GM12878 (cell line): ENCODE data around the gene PTMA.

ENCODE experiments used
- BACH1 ChIP-seq: fragments of 450-650 bp; IDR thresholded peaks from 2 replicates; pipeline ENCODE4 v1.6.1; 2017; ENCODE audit warnings: mild to moderate bottlenecking, borderline replicate concordance
- EGR1 ChIP-seq, 2 experiments: IDR thresholded peaks; 1 replicate in 1 of 2; 2 replicates in 1 of 2; pipeline ENCODE4 v1.6.1; 2011 to 2012; ENCODE audit warnings: low read depth in 2 of 2, low read length in 2 of 2, borderline replicate concordance in 1 of 2, mild to moderate bottlenecking in 1 of 2, moderate library complexity in 1 of 2
- FOS ChIP-seq: IDR thresholded peaks from 3 replicates; pipeline ENCODE4 v1.6.1; 2011; ENCODE audit warnings: borderline replicate concordance; ENCODE audit not compliant: insufficient read length; ENCODE audit errors: extremely low read depth
- PML ChIP-seq: IDR thresholded peaks from 2 replicates; pipeline ENCODE4 v1.6.1; 2012; ENCODE audit warnings: low read length, inconsistent platforms
- POLR2AphosphoS5 ChIP-seq: IDR thresholded peaks from 2 replicates; pipeline ENCODE4 v1.6.1; 2011; ENCODE audit warnings: mild to moderate bottlenecking, low read length, inconsistent platforms
- POU2F2 ChIP-seq: IDR thresholded peaks from 3 replicates; pipeline ENCODE4 v1.6.1; 2011; ENCODE audit warnings: low read depth, mild to moderate bottlenecking, low read length, borderline replicate concordance
- SMC3 ChIP-seq: IDR thresholded peaks from 2 replicates; pipeline ENCODE4 v1.6.1; 2011; ENCODE audit warnings: low read length, improper control_type of control experiment, borderline replicate concordance
- SUZ12 ChIP-seq: fragments of 200-600 bp; sonication (generic); IDR thresholded peaks from one replicate; pipeline ENCODE4 v1.6.1; 2018; ENCODE audit warnings: antibody characterized with exemption, mild to moderate bottlenecking; ENCODE audit not compliant: unreplicated experiment
- TCF12 ChIP-seq: IDR thresholded peaks from 2 replicates; pipeline ENCODE4 v1.6.1; 2011; ENCODE audit warnings: low read depth, mild to moderate bottlenecking, low read length
- TF ChIP-seq, protein P1 (sequence below): IDR thresholded peaks from 2 replicates; pipeline ENCODE4 v1.6.1; 2012; ENCODE audit warnings: low read depth, low read length, improper control_type of control experiment
- TF ChIP-seq, protein P2 (sequence below), 3 experiments: IDR thresholded peaks in 2 of 3; conservative IDR thresholded peaks in 1 of 3; 2 replicates each; pipeline ENCODE4 v1.5.1; 2011; ENCODE audit warnings: low read depth in 3 of 3, low read length in 3 of 3, mild to moderate bottlenecking in 3 of 3, control low read depth in 2 of 3, moderate library complexity in 2 of 3, inconsistent platforms in 1 of 3, mixed read lengths in 1 of 3; ENCODE audit not compliant: control insufficient read depth in 2 of 3, insufficient read depth in 1 of 3; ENCODE audit errors: extremely low read depth in 1 of 3
- TF ChIP-seq, protein P3 (sequence below): fragments of 450-650 bp; conservative IDR thresholded peaks from 2 replicates; pipeline ENCODE4 v1.6.1; 2017; ENCODE audit warnings: mild to moderate bottlenecking, moderate library complexity
- TF ChIP-seq, protein P4 (sequence below): IDR thresholded peaks from 2 replicates; pipeline ENCODE4 v1.6.1; 2011; ENCODE audit warnings: low read depth, low read length, improper control_type of control experiment, borderline replicate concordance
- TF ChIP-seq, protein P5 (sequence below): IDR thresholded peaks from 2 replicates; pipeline ENCODE4 v1.6.1; 2012; ENCODE audit warnings: mild to moderate bottlenecking, low read depth, low read length

DNA sequence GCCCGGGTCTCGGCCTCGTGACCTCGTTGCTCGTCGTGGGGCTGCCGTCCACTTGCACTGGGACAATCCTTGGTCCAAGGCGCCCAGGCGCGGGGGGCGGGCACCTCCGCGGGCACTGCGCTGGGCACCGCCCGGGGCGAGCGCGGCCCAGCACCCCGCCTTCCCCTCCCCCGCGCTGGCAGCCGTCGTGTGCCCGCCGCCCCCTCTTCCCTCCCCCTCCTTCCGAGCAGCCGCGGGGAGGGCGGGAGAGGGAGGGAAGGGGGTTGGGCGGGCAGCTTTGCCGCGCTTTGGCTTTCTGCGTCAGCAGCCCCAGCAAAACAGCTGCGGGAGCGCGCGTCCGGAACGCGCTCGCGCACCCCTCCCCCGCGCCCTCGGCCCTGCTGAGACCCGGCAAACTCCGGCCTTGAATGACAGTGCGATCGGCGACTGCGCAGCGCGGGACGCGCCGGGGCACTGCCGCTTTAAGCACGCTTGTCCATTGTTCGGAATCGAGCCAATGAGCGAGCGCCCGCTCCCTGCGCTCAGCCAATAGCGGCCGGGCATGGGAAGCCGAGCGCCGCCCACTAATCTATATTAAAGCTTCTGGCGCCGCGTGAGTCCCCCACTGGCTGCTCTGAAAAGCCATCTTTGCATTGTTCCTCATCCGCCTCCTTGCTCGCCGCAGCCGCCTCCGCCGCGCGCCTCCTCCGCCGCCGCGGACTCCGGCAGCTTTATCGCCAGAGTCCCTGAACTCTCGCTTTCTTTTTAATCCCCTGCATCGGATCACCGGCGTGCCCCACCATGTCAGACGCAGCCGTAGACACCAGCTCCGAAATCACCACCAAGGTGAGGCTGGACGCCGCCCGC is at the start of gene PTMA:
- TF ChIP-seq POU2F2 (peak; percentile 91; the same call in 2 of the 3 replicates), SUZ12 (no peak), POLR2AphosphoS5 (peak; percentile 99), TCF12 (peak; percentile 87; the same call in 1 of the 2 replicates), EGR1 (IDR thresholded peaks at IDR 0.05; ENCODE audit: borderline replicate concordance in 1 of 2, low read depth in 2 of 2, low read length in 2 of 2) (peak in 1 of 2 experiments; percentile 92; a peak in 2 of 3 replicates), SMC3 (no peak), FOS (peak; percentile 58), BACH1 (0 out of 2 replicates have a peak, but pooled peaks have one; percentile 33), PML (no peak)
- TF ChIP-seq, protein P1, sequence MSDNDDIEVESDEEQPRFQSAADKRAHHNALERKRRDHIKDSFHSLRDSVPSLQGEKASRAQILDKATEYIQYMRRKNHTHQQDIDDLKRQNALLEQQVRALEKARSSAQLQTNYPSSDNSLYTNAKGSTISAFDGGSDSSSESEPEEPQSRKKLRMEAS = peak; percentile 58
- TF ChIP-seq, protein P2, sequence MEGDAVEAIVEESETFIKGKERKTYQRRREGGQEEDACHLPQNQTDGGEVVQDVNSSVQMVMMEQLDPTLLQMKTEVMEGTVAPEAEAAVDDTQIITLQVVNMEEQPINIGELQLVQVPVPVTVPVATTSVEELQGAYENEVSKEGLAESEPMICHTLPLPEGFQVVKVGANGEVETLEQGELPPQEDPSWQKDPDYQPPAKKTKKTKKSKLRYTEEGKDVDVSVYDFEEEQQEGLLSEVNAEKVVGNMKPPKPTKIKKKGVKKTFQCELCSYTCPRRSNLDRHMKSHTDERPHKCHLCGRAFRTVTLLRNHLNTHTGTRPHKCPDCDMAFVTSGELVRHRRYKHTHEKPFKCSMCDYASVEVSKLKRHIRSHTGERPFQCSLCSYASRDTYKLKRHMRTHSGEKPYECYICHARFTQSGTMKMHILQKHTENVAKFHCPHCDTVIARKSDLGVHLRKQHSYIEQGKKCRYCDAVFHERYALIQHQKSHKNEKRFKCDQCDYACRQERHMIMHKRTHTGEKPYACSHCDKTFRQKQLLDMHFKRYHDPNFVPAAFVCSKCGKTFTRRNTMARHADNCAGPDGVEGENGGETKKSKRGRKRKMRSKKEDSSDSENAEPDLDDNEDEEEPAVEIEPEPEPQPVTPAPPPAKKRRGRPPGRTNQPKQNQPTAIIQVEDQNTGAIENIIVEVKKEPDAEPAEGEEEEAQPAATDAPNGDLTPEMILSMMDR (IDR thresholded peaks at IDR 0.05 in 2 of 3, conservative IDR thresholded peaks at IDR 0.05 in 1 of 3; ENCODE audit: control insufficient read depth in 2 of 3, extremely low read depth in 1 of 3, insufficient read depth in 1 of 3, low read depth in 3 of 3, low read length in 3 of 3) = no peak
- TF ChIP-seq, protein P3, sequence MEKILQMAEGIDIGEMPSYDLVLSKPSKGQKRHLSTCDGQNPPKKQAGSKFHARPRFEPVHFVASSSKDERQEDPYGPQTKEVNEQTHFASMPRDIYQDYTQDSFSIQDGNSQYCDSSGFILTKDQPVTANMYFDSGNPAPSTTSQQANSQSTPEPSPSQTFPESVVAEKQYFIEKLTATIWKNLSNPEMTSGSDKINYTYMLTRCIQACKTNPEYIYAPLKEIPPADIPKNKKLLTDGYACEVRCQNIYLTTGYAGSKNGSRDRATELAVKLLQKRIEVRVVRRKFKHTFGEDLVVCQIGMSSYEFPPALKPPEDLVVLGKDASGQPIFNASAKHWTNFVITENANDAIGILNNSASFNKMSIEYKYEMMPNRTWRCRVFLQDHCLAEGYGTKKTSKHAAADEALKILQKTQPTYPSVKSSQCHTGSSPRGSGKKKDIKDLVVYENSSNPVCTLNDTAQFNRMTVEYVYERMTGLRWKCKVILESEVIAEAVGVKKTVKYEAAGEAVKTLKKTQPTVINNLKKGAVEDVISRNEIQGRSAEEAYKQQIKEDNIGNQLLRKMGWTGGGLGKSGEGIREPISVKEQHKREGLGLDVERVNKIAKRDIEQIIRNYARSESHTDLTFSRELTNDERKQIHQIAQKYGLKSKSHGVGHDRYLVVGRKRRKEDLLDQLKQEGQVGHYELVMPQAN = peak; percentile 75
- TF ChIP-seq, protein P4, sequence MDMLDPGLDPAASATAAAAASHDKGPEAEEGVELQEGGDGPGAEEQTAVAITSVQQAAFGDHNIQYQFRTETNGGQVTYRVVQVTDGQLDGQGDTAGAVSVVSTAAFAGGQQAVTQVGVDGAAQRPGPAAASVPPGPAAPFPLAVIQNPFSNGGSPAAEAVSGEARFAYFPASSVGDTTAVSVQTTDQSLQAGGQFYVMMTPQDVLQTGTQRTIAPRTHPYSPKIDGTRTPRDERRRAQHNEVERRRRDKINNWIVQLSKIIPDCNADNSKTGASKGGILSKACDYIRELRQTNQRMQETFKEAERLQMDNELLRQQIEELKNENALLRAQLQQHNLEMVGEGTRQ = no peak
- TF ChIP-seq, protein P5, sequence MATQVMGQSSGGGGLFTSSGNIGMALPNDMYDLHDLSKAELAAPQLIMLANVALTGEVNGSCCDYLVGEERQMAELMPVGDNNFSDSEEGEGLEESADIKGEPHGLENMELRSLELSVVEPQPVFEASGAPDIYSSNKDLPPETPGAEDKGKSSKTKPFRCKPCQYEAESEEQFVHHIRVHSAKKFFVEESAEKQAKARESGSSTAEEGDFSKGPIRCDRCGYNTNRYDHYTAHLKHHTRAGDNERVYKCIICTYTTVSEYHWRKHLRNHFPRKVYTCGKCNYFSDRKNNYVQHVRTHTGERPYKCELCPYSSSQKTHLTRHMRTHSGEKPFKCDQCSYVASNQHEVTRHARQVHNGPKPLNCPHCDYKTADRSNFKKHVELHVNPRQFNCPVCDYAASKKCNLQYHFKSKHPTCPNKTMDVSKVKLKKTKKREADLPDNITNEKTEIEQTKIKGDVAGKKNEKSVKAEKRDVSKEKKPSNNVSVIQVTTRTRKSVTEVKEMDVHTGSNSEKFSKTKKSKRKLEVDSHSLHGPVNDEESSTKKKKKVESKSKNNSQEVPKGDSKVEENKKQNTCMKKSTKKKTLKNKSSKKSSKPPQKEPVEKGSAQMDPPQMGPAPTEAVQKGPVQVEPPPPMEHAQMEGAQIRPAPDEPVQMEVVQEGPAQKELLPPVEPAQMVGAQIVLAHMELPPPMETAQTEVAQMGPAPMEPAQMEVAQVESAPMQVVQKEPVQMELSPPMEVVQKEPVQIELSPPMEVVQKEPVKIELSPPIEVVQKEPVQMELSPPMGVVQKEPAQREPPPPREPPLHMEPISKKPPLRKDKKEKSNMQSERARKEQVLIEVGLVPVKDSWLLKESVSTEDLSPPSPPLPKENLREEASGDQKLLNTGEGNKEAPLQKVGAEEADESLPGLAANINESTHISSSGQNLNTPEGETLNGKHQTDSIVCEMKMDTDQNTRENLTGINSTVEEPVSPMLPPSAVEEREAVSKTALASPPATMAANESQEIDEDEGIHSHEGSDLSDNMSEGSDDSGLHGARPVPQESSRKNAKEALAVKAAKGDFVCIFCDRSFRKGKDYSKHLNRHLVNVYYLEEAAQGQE = 0 out of 2 replicates have a peak, but pooled peaks have one; percentile 41
